IMR-90 (cell line): ENCODE data around the gene HSPA13. TPM values are rescaled to one million over a fixed set of nuclear protein-coding genes. Genes with fewer than 3 reads are reported as not detected.

Experiments
- ATAC-seq: fragments of 200-7000 bp; cut with Tn5 transposase; 2 replicates; pipeline ENCODE4 v1.9.1; 2020; ENCODE audit warnings: low read depth, mild to moderate bottlenecking, moderate library complexity
- BruUV-seq: library from RNA; stranded (reverse); fragments of 400-500 nt; replicated peaks from 2 replicates; lab custom pipeline; 2021; lab: Mats Ljungman, UMichigan
- CTCF ChIA-PET: fragments of 300-600 bp; formaldehyde crosslinking; extraction: SDS; loops from one replicate; lab custom pipeline; 2021; ENCODE audit warnings: antibody characterized with exemption; lab: Yijun Ruan, JAX
- POLR2A ChIA-PET: fragments of 300-600 bp; sonication (Branson Sonifier 250); formaldehyde crosslinking; loops from one replicate; lab custom pipeline; 2022; ENCODE audit warnings: antibody characterized with exemption; ENCODE audit not compliant: unreplicated experiment; lab: Charles Lee
- DNase-seq: peaks from one replicate; pipeline ENCODE4 v3.0.0; 2013
- H2AFZ ChIP-seq: replicated peaks from 2 replicates; pipeline ENCODE3; 2013; ENCODE audit warnings: low read length, mild to moderate bottlenecking; ENCODE audit not compliant: poor library complexity
- H2AK5ac ChIP-seq: 2 replicates; pipeline ENCODE4 v1.6.1; 2013; ENCODE audit warnings: low read depth, low read length, inconsistent platforms
- H2AK9ac ChIP-seq: replicated peaks from 2 replicates; pipeline ENCODE3; 2013; ENCODE audit warnings: mild to moderate bottlenecking, low read depth, low read length, moderate library complexity; ENCODE audit not compliant: poor library complexity
- H2BK120ac ChIP-seq: 2 replicates; pipeline ENCODE4 v1.6.1; 2013; ENCODE audit warnings: low read depth, low read length, inconsistent platforms
- H2BK15ac ChIP-seq: 3 replicates; pipeline ENCODE4 v1.6.1; 2013; ENCODE audit warnings: low read depth, low read length, inconsistent platforms
- H2BK20ac ChIP-seq: 2 replicates; pipeline ENCODE4 v1.6.1; 2013; ENCODE audit warnings: low read depth, mild to moderate bottlenecking, inconsistent platforms, low read length, moderate library complexity
- H2BK5ac ChIP-seq: 2 replicates; pipeline ENCODE4 v1.6.1; 2013; ENCODE audit warnings: mild to moderate bottlenecking, low read depth, low read length, inconsistent platforms; ENCODE audit not compliant: poor library complexity, severe bottlenecking
- H3K14ac ChIP-seq: replicated peaks from 2 replicates; pipeline ENCODE4 v1.6.1; 2013; ENCODE audit warnings: low read depth, low read length, inconsistent platforms
- H3K18ac ChIP-seq: 2 replicates; pipeline ENCODE4 v1.6.1; 2013; ENCODE audit warnings: low read depth, low read length, control low read depth
- H3K23ac ChIP-seq: 2 replicates; pipeline ENCODE4 v1.6.1; 2013; ENCODE audit warnings: low read depth, low read length, inconsistent platforms
- H3K27ac ChIP-seq: 2 replicates; pipeline ENCODE4 v1.5.1; 2013; ENCODE audit warnings: mild to moderate bottlenecking, control low read depth, low read length; ENCODE audit not compliant: insufficient read depth
- H3K27me3 ChIP-seq: 2 replicates; pipeline ENCODE4 v1.6.1; 2013; ENCODE audit warnings: low read length; ENCODE audit not compliant: control insufficient read depth, insufficient read depth
- H3K36me3 ChIP-seq: 2 replicates; pipeline ENCODE4 v1.6.1; 2013; ENCODE audit warnings: low read length, mixed read lengths; ENCODE audit not compliant: control insufficient read depth, insufficient read depth
- H3K4ac ChIP-seq: 2 replicates; pipeline ENCODE4 v1.6.1; 2013; ENCODE audit warnings: low read depth, low read length, inconsistent platforms
- H3K4me1 ChIP-seq: 2 replicates; pipeline ENCODE4 v1.6.1; 2013; ENCODE audit warnings: low read length, mixed read lengths; ENCODE audit not compliant: control insufficient read depth, insufficient read depth
- H3K4me2 ChIP-seq: 2 replicates; pipeline ENCODE4 v1.6.1; 2013; ENCODE audit warnings: low read depth, mild to moderate bottlenecking, control low read depth, low read length, moderate library complexity
- H3K4me3 ChIP-seq: 2 replicates; pipeline ENCODE4 v1.5.1; 2013; ENCODE audit warnings: low read depth, mild to moderate bottlenecking, control low read depth, low read length, moderate library complexity; ENCODE audit not compliant: insufficient read depth
- H3K56ac ChIP-seq: 2 replicates; pipeline ENCODE4 v1.6.1; 2013; ENCODE audit warnings: low read length, inconsistent platforms; ENCODE audit not compliant: insufficient read depth; ENCODE audit errors: extremely low read depth
- H3K79me1 ChIP-seq, 2 experiments: 2 replicates each; pipeline ENCODE4 v1.6.1; 2013; ENCODE audit warnings: low read length in 2 of 2, inconsistent platforms in 1 of 2, low read depth in 1 of 2
- H3K9ac ChIP-seq: 2 replicates; pipeline ENCODE4 v1.6.1; 2013; ENCODE audit warnings: low read depth, low read length, control low read depth
- H3K9me1 ChIP-seq: 2 replicates; pipeline ENCODE4 v1.6.1; 2013; ENCODE audit warnings: low read length, inconsistent platforms; ENCODE audit not compliant: insufficient read depth
- H3K9me3 ChIP-seq: 2 replicates; pipeline ENCODE4 v1.6.1; 2013; ENCODE audit warnings: low read length; ENCODE audit not compliant: control insufficient read depth, insufficient read depth
- H4K20me1 ChIP-seq: 2 replicates; pipeline ENCODE4 v1.6.1; 2013; ENCODE audit warnings: low read length, inconsistent platforms; ENCODE audit not compliant: insufficient read depth
- H4K5ac ChIP-seq: 2 replicates; pipeline ENCODE4 v1.6.1; 2013; ENCODE audit warnings: mild to moderate bottlenecking, low read depth, low read length, control low read depth
- H4K8ac ChIP-seq, 2 experiments: 2 replicates each; pipeline ENCODE4 v1.6.1; 2013; ENCODE audit warnings: low read depth in 2 of 2, low read length in 2 of 2, control low read depth in 1 of 2, inconsistent platforms in 1 of 2
- H4K91ac ChIP-seq: 2 replicates; pipeline ENCODE4 v1.6.1; 2013; ENCODE audit warnings: low read depth, low read length, inconsistent platforms; ENCODE audit not compliant: insufficient read depth
- CEBPB ChIP-seq: IDR thresholded peaks from 2 replicates; pipeline ENCODE4 v1.6.1; 2012; ENCODE audit warnings: low read depth, low read length, improper control_type of control experiment
- RCOR1 ChIP-seq: IDR thresholded peaks from 2 replicates; pipeline ENCODE4 v1.6.1; 2012; ENCODE audit warnings: mild to moderate bottlenecking, low read length, improper control_type of control experiment; ENCODE audit not compliant: insufficient replicate concordance
- SMC3 ChIP-seq: fragments of 150-350 bp; IDR thresholded peaks from 2 replicates; pipeline ENCODE4 v1.6.1; 2016; ENCODE audit warnings: low read depth, mild to moderate bottlenecking, antibody characterized with exemption, low read length, moderate library complexity
- USF2 ChIP-seq: fragments of 150-350 bp; IDR thresholded peaks from 2 replicates; pipeline ENCODE4 v1.6.1; 2017; ENCODE audit warnings: mild to moderate bottlenecking, antibody characterized with exemption, low read length, low read depth
- WGBS, 2 experiments: methylation state at CpG; one replicate each; pipeline versions ENCODE4 v1.1.5 to v1.1.7; 2013; ENCODE audit warnings: missing lambda C conversion rate in 2 of 2; ENCODE audit not compliant: insufficient read length in 1 of 2; ENCODE audit errors: extremely low coverage in 2 of 2; 5-methylcytosine and 5-hydroxymethylcytosine counted together
- dilution Hi-C: fragments of 300-500 bp; cut with HindIII; formaldehyde crosslinking; loops from one replicate; pipeline ENCODE4 v1.14.3; 2018; ENCODE audit warnings: low sequenced_read_pairs; ENCODE audit not compliant: unreplicated experiment
- in situ Hi-C: fragments of 300-500 bp; cut with MboI; formaldehyde crosslinking; loops from 3 replicates; pipeline ENCODE4 v1.14.3; 2019; ENCODE audit warnings: low sequenced_read_pairs, inconsistent platforms, mixed read lengths
- intact Hi-C: fragments of 100-400 bp; cut with micrococcal nuclease; formaldehyde crosslinking; loops from 2 replicates; pipeline ENCODE4 v1.10.0; 2022
- polyA plus RNA-seq, 3 experiments: library from polyadenylated mRNA; depleted of rRNA; stranded (reverse); fragments of >200 nt; gene quantifications; 2 replicates each; pipeline ENCODE4 v1.2.3, GENCODE V29; 2012; ENCODE audit warnings: low replicate concordance in 1 of 3
- total RNA-seq: library from RNA; depleted of rRNA; stranded (reverse); fragments of >200 nt; gene quantifications from 2 replicates; pipeline ENCODE4 v1.2.3, GENCODE V29; 2012

HSPA13 gene
- total and polyA plus RNA-seq, 2 of the 4 experiments (the other 2 are of a cell fraction), result 16.3 to 43.7 TPM

DNA sequence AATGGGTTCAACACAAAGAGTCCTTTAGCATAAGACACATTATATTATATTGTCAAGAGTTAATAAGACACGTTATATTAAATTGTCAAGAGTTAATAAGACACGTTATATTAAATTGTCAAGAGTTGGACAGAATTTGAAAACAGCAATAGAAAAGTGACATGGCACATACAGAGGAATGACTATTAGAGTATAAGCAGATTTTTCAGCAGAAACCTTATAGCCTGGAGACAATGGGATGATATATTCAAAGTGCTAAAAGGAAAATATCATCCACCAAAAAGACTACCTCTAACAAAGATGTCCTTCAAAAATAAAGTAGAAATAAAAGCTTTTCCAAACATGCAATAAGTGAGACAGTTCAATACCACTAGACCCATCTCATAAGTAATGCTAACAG lies 36.0 kb upstream of the HSPA13 start:
- no peaks in the 10 kb centered on the region for H3K27me3 ChIP-seq
- no peak overlapping the region for H3K14ac ChIP-seq
- no peak overlapping the region for H2AK9ac ChIP-seq
- DNase-seq, result no peak
- H2BK120ac ChIP-seq, result no peak overlapping the region
- H3K4me1 ChIP-seq, result no peaks in the 10 kb centered on the region
- CTCF ChIA-PET, result no interaction called here
- no peaks in the 10 kb centered on the region for H3K79me1 ChIP-seq
- no peak overlapping the region for H3K27ac ChIP-seq
- no peak overlapping the region for H4K5ac ChIP-seq
- H3K9ac ChIP-seq, result no peak overlapping the region
- no peaks in the 10 kb centered on the region for H3K36me3 ChIP-seq
- no peak overlapping the region for H3K4me2 ChIP-seq
- H3K9me3 ChIP-seq, result peaks cover 4% of the 10 kb centered on the region; the same call in 1 of the 2 replicates
- H3K56ac ChIP-seq, result no peak overlapping the region
- H3K4ac ChIP-seq, result no peak overlapping the region
- no peak for TF ChIP-seq CEBPB
- TF ChIP-seq RCOR1, result no peak
- no peak for TF ChIP-seq USF2
- TF ChIP-seq SMC3, result no peak
- no peak for ATAC-seq
- POLR2A ChIA-PET, result no interaction called here
- no peak overlapping the region for H2BK5ac ChIP-seq
- H2BK15ac ChIP-seq, result no peak overlapping the region
- no peak overlapping the region for H2BK20ac ChIP-seq
- H4K91ac ChIP-seq, result no peak overlapping the region
- H3K9me1 ChIP-seq, result no peaks in the 10 kb centered on the region
- H4K20me1 ChIP-seq, result no peaks in the 10 kb centered on the region
- H3K18ac ChIP-seq, result no peak overlapping the region
- WGBS, 2 experiments, result no CpG with 5 or more reads among the region's 2 CpGs
- no peak overlapping the region for H2AFZ ChIP-seq
- no peak overlapping the region for H3K4me3 ChIP-seq
- intact Hi-C loops, result no loop called here
- dilution Hi-C loops, result no loop called here
- in situ Hi-C loops, result no loop called here
- no peak overlapping the region for H4K8ac ChIP-seq
- no peak overlapping the region for H3K23ac ChIP-seq
- H2AK5ac ChIP-seq, result no peak overlapping the region
- no TSS peak for BruUV-seq
